Retinal pigment epithelial cell (primary cell): ENCODE measurements around the gene LEMD1.

Experiments
- DNase-seq: peaks from one replicate; pipeline ENCODE4 v3.0.0-alpha.2; 2010; ENCODE audit warnings: low read depth
- H3K4me3 ChIP-seq: 2 replicates; pipeline ENCODE4 v1.5.1; 2011; ENCODE audit warnings: mild to moderate bottlenecking, low read length, control low read depth, moderate library complexity
- CTCF ChIP-seq: conservative IDR thresholded peaks from 2 replicates; pipeline ENCODE4 v1.5.1; 2011; ENCODE audit warnings: low read depth, low read length, control low read depth, inconsistent platforms

The LEMD1 gene

DNA sequence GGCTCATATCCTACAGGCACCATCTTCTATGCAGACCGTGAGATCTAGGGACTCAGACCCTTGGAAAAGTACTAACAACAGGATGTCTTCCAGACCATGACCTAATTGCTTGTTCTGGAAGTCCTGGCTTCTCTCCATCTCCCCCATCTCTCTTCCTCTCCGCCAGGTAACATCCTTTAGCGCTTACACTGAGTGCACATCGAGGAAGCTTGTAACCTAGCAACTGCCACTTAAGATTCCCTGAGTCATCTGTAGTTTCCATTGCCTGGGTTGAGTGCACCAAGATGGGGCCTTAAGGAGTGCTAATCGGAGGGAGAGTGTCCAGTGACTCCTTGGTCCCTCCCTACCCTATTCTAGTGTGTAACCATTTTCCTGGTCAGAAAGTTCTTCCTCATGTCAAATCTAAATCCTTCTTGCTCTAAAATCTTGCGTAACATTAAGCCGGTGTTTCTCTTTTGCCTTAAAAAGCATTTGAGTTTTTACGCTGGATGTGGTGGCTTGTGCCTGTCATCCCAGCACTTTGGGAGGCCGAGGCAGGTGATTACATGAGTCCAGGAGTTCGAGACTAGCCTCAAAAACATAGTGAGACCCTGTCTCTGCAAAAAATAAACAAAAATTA, 74.8 kb downstream of the LEMD1 start:
- peak; percentile 51 for DNase-seq
- no peak overlapping the region for H3K4me3 ChIP-seq
- no peak for TF ChIP-seq CTCF

GRCh38 chr1:205345761-205346160, 76.1 kb downstream of the LEMD1 start:
- no peak overlapping the region for H3K4me3 ChIP-seq
- TF ChIP-seq CTCF: no peak
- DNase-seq: no peak

DNA sequence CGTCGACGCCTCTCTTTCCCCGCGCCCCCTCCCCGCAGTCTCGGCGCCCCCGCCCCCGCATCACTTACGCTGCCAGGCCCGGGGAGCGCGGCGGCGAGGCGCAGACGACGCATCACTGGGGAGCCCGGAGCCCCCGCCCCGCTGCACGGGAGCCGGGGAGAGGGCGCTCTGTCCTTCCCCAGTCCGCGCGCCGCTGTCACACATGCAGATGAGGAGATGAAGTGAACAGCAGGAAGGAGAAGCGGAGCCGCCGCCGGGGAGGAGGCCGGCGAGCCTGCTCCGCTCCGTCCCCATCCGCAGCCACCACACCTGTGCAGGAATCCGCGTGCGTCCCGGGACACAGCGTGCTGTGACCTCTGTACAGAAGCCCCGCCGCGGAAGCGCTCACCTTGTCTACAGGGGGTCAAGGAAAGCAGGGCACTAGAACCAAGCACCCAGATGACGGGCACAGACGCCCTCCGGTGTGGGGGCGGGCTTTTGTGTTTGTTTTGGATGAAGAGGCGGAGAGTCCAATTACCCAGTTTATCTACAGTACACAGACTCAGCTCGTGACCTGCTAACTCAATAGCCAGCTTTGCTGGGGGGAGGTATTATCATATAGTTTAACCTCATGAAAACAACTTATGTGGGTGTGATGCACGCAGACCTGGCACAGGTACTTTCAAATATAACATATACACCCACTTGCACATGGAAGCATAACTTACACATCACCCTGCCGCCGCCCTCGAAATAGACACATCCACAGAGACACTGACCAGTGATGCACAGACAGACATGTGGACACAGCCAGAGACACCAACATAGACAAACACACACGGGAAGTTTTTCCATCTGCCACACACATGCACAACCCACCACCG, 77.6 kb downstream of the LEMD1 start:
- peak overlapping the region; percentile 48 for H3K4me3 ChIP-seq
- DNase-seq: no peak
- no peak for TF ChIP-seq CTCF

- TF ChIP-seq CTCF: peak; percentile 45
- no peak for DNase-seq
- peak overlapping the region; percentile 48 for H3K4me3 ChIP-seq
These were observed 78.3 kb downstream of the LEMD1 start for GRCh38 chr1:205343431-205344065.

DNA sequence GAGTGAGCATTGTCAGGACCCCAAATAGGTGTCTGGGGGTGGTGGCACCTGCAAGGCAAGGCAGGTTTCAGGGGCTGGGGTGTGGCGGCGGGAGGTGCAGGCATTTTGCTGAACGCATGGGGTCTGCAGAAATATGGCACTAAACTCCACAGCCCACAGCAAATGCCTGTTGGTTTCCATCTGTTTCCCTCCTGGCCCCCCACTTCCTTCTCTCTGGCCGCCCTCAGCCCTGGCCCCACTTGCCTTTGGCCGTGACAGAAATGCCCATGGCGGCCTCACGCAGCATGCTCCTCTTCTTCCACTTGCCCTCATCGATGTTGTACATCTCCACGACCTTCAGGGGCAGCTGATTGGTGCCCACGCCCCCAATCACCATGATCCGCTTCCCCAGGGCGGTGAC, 78.9 kb downstream of the LEMD1 start:
- DNase-seq: no peak
- H3K4me3 ChIP-seq: no peak overlapping the region
- TF ChIP-seq CTCF: no peak

- DNase-seq: no peak
- TF ChIP-seq CTCF: no peak
- H3K4me3 ChIP-seq: no peak overlapping the region
These were observed 81.2 kb downstream of the LEMD1 start for GRCh38 chr1:205340676-205341075.
